WTC11 (cell line): Measurements from ENCODE around the gene TRAF7.

ENCODE experiments used
- ATF3 ChIP-seq: sonication (generic); formaldehyde crosslinking; conservative IDR thresholded peaks from 2 replicates; pipeline ENCODE4 v1.8.1; 2022; ENCODE audit warnings: mild to moderate bottlenecking, missing genetic modification reagents
- CTCF ChIP-seq: fragments of 200-600 bp; IDR thresholded peaks from 2 replicates; pipeline ENCODE4 v1.8.0; 2022; ENCODE audit warnings: antibody characterized with exemption
- FOXP4 ChIP-seq: sonication (generic); formaldehyde crosslinking; IDR thresholded peaks from 2 replicates; pipeline ENCODE4 v1.8.0; 2022; ENCODE audit warnings: mild to moderate bottlenecking, missing genetic modification reagents
- JAZF1 ChIP-seq: fragments of 250-450 bp; sonication (Bioruptor Pico); IDR thresholded peaks from 2 replicates; pipeline ENCODE4 v1.9.0; 2021; ENCODE audit warnings: moderate library complexity, mild to moderate bottlenecking, inconsistent platforms
- TEAD4 ChIP-seq: sonication (generic); formaldehyde crosslinking; IDR thresholded peaks from 2 replicates; pipeline ENCODE4 v1.8.0; 2022; ENCODE audit warnings: mild to moderate bottlenecking, missing genetic modification reagents
- ZNF121 ChIP-seq: sonication (generic); formaldehyde crosslinking; IDR thresholded peaks from 2 replicates; pipeline ENCODE4 v1.8.0; 2023; ENCODE audit warnings: missing genetic modification reagents
- ZNF423 ChIP-seq: fragments of 250-450 bp; sonication (Bioruptor Pico); IDR thresholded peaks from 2 replicates; pipeline ENCODE4 v2.1.2; 2022; ENCODE audit warnings: mild to moderate bottlenecking, moderate library complexity
- TF ChIP-seq, protein P1 (sequence below): fragments of 250-450 bp; sonication (Bioruptor Pico); IDR thresholded peaks from 2 replicates; pipeline ENCODE4 v1.8.0; 2021; ENCODE audit warnings: mild to moderate bottlenecking

DNA sequence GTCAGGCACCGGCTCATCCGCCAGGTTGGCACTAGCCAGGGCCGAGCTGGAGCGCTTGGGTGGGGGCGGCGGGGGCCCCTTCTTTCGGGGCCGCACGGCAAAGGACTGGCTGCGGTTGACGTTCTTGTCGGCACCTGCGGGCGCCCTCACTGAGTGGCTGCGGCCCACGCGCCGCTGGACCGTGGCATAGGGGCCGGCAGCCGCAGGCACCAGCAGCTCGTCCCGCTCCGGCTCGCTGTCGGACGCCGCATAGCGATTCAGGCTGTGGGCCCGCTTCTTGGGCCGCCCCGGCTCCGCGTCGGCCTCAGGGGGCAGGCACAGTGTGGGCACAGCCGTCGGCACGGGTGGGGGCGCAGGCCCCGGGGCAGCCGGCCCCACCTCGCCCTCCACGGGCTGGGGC, 24.9 kb downstream of the TRAF7 start:
- TF ChIP-seq CTCF = no peak
- TF ChIP-seq, protein P1, sequence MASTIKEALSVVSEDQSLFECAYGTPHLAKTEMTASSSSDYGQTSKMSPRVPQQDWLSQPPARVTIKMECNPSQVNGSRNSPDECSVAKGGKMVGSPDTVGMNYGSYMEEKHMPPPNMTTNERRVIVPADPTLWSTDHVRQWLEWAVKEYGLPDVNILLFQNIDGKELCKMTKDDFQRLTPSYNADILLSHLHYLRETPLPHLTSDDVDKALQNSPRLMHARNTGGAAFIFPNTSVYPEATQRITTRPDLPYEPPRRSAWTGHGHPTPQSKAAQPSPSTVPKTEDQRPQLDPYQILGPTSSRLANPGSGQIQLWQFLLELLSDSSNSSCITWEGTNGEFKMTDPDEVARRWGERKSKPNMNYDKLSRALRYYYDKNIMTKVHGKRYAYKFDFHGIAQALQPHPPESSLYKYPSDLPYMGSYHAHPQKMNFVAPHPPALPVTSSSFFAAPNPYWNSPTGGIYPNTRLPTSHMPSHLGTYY (CRISPR knock-in tag) = no peak
- TF ChIP-seq JAZF1 (CRISPR knock-in tag) = no peak
- TF ChIP-seq ZNF121 (CRISPR knock-in tag) = no peak
- no peak for TF ChIP-seq ZNF423
- no peak for TF ChIP-seq FOXP4
- no peak for TF ChIP-seq TEAD4 (CRISPR knock-in tag)
- TF ChIP-seq ATF3 (CRISPR knock-in tag) = no peak
